Left ventricle myocardium inferior (tissue), 1 donor: Measurements from ENCODE around the gene SRSF2. TPM values are rescaled to one million over a fixed set of nuclear protein-coding genes. Genes with fewer than 3 reads are reported as not detected.
"Not testable (repeated sequence)": the region's sequence is repeated elsewhere in the genome, so short reads cannot be mapped to it uniquely, and the experiment has no call there.

ENCODE experiments used
- DNase-seq: peaks from one replicate; pipeline ENCODE4 v3.0.0-alpha.2; 2020
- H3K27ac ChIP-seq: fragments of 200-600 bp; replicated peaks from 2 replicates; pipeline ENCODE4 v1.8.0; 2021
- H3K27me3 ChIP-seq: fragments of 200-600 bp; 2 replicates; pipeline ENCODE4 v1.8.0; 2021; ENCODE audit warnings: low read depth
- H3K36me3 ChIP-seq: fragments of 200-600 bp; 2 replicates; pipeline ENCODE4 v1.8.0; 2021
- H3K4me1 ChIP-seq: fragments of 200-600 bp; 2 replicates; pipeline ENCODE4 v1.8.0; 2021
- H3K4me3 ChIP-seq: fragments of 200-600 bp; 2 replicates; pipeline ENCODE4 v1.8.0; 2021; ENCODE audit warnings: mild to moderate bottlenecking, moderate library complexity
- H3K9me3 ChIP-seq: fragments of 200-600 bp; replicated peaks from 2 replicates; pipeline ENCODE4 v1.8.0; 2021
- CTCF ChIP-seq: fragments of 200-600 bp; IDR thresholded peaks from 2 replicates; pipeline ENCODE4 v1.8.0; 2021; ENCODE audit warnings: antibody characterized with exemption, mild to moderate bottlenecking, borderline replicate concordance
- intact Hi-C: fragments of 100-400 bp; cut with micrococcal nuclease; formaldehyde crosslinking; loops from one replicate; pipeline ENCODE4 v1.11.0; 2022
- total RNA-seq: library from RNA; stranded (reverse); fragmentation: NEBNext Ultra II Directional; extraction: Animal tissue kit (Norgen Biotek cat#: 25700); gene quantifications from one replicate; pipeline ENCODE4 v1.2.1, GENCODE V29; 2021
- donor health status: DM: no; HTN: yes; CAD: no; lungs with severe emphysema.

The SRSF2 gene
- total RNA-seq, 1 donor from 2014 or later, result 78.5 TPM

- TF ChIP-seq CTCF, result no peak
- intact Hi-C loops, result no loop called here
- H3K4me1 ChIP-seq, result peaks cover 93% of the 10 kb centered on the region
- no peaks in the 10 kb centered on the region for H3K27me3 ChIP-seq
- H3K27ac ChIP-seq, result peak overlapping the region; percentile 98
- peak overlapping the region; percentile 57 for H3K4me3 ChIP-seq
- H3K36me3 ChIP-seq, result no peaks in the 10 kb centered on the region
- no peaks in the 10 kb centered on the region for H3K9me3 ChIP-seq
- no peak for DNase-seq
Measured at GRCh38 chr17:76702076-76702475, 35.1 kb downstream of the SRSF2 start.

GRCh38 chr17:76701471-76701967 lies 35.6 kb downstream of the SRSF2 start:
- peak overlapping the region; percentile 98 for H3K27ac ChIP-seq
- no peaks in the 10 kb centered on the region for H3K9me3 ChIP-seq
- H3K4me1 ChIP-seq, result peaks cover 93% of the 10 kb centered on the region
- no peaks in the 10 kb centered on the region for H3K36me3 ChIP-seq
- DNase-seq, result no peak
- intact Hi-C loops, result no loop called here
- no peaks in the 10 kb centered on the region for H3K27me3 ChIP-seq
- TF ChIP-seq CTCF, result no peak
- H3K4me3 ChIP-seq, result peak overlapping the region; percentile 57

- Histone ChIP-seq H3K4me1 (peaks cover 96% of the 10 kb centered on the region), H3K27me3 (no peaks in the 10 kb centered on the region), H3K36me3 (no peaks in the 10 kb centered on the region), H3K4me3 (peak overlapping the region; percentile 57), H3K9me3 (no peaks in the 10 kb centered on the region), H3K27ac (peak overlapping the region; percentile 98)
- peak; percentile 76 for DNase-seq
- TF ChIP-seq CTCF, result no peak
- intact Hi-C loops, result no loop called here
Measured at GRCh38 chr17:76700617-76701470, 36.3 kb downstream of the SRSF2 start.

GRCh38 chr17:76700270-76700616 lies 36.9 kb downstream of the SRSF2 start:
- H3K4me1 ChIP-seq, result peaks cover 96% of the 10 kb centered on the region
- intact Hi-C loops, result no loop called here
- H3K9me3 ChIP-seq, result no peaks in the 10 kb centered on the region
- H3K36me3 ChIP-seq, result no peaks in the 10 kb centered on the region
- TF ChIP-seq CTCF, result no peak
- no peaks in the 10 kb centered on the region for H3K27me3 ChIP-seq
- peak overlapping the region; percentile 57 for H3K4me3 ChIP-seq
- peak overlapping the region; percentile 98 for H3K27ac ChIP-seq
- no peak for DNase-seq

- H3K36me3 ChIP-seq, H3K9me3 ChIP-seq, DNase-seq, intact Hi-C loops, H3K27me3 ChIP-seq: not testable (repeated sequence)
- H3K27ac ChIP-seq, result peak overlapping the region; percentile 98
- H3K4me1 ChIP-seq, result peaks cover 100% of the 10 kb centered on the region
- H3K4me3 ChIP-seq, result peak overlapping the region; percentile 30
Measured at GRCh38 chr17:76698466-76698977, 38.6 kb downstream of the SRSF2 start.
